Endometrium (tissue), 2 donors: ENCODE results near the gene ILRUN.
"Not testable (repeated sequence)": the region's sequence is repeated elsewhere in the genome, so short reads cannot be mapped to it uniquely, and the experiment has no call there.

Experiments
- FAIRE-seq: peaks from 2 replicates; lab custom pipeline; 2012; peaks lifted over from hg19 to GRCh38; lab: Jason Lieb, UNC
- donor health status: control.
- donor health status: control.

The ILRUN gene

DNA sequence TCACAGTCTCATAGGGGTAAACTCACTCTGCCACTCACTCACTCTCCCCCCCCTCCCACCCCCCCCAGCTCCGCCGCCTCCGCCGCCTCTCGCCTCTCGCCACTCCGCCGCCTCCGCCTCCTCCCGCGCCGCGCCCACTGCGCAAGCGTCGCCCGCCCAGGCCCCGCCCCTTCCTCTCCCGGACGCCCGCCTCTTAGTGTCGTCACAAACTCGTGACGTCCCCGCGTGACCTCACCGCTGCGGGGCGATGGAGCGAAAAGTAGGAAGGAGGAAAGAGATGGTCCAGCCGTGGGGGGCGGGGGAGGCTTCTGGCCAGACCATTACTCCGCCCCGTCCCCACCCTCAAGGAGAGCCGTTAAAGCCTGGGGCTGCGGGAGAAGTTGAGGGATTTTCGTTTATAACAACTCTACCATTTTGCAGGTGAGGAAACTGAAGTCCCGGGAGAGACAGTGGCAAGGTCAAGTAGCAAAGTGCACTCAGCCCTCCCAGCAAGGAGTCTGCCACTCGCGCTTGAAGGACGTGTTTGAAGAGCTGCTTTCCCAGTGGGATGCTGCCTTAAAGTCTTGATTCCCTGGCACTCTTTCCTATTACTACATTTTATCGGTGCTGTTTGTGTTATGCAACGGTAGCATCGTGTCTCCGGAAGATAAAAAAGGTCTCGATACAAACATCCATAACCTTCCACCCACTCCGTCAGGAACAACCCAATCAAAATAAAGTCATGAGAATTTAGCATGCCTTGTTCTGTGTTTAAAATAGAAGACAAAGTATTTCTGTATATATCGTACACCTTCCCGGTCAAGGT lies at the start of gene ILRUN:
Gene ILRUN (minus strand): TSS at position 29 of the 805 bp plus-strand sequence. CDS start 164 bp downstream, outside the sequence.
- no peak for FAIRE-seq

DNA sequence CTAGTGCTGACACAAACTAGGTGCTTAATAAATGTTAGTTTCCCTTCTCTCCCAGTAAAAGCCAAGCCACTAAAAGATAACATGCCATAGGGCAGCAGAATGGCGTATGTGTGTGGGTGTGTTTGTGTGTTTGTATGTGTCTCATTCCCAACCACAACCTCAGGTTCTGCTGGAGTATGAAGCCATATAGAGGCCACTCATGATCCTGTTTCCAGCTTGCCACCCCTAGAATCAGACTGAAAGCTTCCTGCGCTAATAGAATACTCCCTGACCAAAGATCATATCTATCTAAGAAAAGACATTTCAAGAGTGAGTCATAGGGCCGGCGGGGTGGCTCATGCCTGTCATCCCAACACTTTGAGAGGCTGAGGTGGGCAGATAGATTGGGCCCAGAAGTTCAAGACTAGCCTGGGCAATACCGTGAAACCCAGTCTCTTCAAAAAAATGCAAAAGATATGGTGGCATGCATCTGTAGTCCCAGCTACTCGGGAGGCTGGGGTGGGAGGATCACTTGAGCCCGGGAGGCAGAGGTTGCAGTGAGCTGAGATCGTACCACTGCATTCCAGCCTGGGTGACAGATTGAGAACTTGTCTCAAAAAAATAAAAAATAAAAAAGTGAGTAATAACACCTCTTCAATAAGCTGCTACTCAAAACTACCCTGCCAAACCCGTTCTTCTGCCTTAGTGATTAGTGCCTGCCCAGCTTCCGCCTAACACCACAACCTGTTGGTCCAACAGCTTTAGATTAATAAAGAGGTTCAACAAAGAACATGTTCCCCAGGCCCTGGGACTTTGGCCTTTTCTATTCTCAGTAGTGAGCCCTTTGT lies 48.9 kb upstream of the ILRUN start:
- no peak for FAIRE-seq

DNA sequence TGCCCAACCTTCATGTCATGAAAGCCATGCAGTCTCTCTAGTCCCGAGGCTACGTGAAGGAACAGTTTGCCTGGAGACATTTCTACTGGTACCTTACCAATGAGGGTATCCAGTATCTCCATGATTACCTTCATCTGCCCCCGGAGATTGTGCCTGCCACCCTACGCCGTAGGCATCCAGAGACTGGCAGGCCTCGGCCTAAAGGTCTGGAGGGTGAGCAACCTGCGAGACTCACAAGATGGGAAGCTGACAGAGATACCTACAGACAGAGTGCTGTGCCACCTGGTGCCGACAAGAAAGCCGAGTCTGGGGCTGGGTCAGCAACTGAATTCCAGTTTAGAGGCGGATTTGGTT lies 47.7 kb upstream of the ILRUN start:
- not testable (repeated sequence) for FAIRE-seq

DNA sequence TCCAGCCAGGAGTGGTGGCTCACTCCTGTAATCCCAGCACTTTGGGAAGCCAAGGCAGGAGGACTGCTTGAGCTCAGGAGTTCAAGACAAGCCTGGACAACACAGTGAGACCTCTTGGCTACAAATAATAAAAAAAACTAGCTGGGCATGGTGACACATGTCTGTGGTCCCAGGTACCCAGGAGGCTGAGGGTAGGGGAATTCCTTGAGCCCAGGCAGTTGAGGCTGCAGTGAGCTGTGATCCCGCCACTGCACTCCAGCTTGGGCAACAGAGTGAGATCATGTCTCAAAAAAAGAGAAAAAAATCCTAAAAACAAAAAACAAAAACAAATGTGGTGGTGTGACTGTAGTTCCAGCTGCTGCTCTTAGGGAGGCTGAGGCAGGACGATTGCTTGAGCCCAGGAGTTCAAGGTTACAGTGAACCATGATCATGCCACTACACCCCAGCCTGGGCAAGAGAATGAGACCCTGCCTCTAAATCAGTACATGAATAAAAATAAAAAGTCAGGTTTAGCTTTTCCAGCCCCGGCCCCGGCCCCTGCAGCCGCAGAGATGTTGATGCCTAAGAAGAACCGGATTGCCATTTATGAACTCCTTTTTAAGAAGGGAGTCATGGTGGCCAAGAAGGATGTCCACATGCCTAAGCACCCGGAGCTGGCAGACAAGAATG lies 47.2 kb upstream of the ILRUN start:
- no peak for FAIRE-seq

DNA sequence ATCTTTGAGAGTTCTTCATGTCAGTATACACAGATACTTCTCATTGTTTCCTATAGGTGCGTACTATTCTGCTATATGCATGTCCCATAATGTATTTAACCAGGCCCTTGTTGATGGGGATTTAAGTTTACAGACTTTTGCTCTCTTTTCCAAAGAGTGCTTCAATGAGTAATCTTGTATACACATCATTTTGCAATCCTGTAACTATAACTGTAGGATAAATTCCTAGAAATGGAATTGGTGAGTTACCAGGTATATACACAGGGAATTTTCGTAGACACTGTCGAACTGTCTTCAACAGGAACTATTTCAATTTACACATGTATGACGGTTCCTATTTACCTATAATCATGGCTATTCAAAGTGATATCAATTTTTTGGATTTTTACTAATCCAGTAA lies 45.5 kb upstream of the ILRUN start:
- no peak for FAIRE-seq

DNA sequence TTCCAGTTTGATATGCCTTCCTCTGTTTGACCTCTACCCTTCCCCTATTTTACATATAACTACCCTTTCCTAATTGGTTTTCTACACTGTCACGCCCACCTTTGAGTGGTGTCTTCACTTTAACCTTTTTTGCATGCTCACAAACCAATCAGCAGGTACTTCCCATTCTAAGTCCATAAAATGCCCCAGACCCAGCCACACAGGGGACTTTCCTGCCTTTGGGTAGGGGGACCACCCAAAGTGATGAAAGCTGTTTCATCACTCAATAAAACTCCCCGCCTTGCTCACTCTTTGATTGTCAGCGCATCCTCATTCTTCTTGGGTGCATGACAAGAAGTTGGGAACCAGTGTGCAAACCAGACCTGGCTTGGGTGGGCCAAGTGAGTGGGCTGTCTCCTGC lies 40.3 kb upstream of the ILRUN start:
- FAIRE-seq, result no peak

DNA sequence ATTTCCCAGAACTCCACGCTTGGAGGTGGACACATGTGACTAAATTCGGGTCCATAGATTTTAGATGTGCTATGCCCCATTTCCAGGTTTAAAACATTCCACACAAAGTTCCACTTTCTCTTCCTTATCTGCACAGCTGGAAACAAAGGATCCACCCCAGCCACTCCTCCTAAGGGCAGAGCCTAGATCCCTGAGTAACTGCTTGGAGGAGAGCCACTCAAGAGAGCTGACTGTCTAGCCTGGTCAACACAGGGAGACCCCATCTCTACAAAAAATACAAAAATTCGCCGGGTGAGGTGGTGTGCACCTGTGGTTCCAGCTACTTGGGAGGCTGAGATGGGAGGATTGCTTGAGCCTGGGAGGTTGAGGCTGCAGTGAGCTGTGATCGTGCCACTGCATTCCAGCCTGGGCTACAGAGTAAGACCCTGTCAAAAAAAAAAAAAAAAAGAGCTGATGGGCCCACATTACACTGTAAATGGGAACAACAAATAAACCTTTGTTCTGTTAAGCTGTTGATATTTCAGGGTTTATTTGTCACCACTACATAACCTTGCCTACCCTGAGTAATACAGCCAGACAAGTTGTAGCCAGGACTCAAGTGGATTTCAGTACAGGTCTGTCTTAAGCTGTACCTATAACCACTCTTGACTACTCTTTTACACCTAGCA lies 35.0 kb upstream of the ILRUN start:
- no peak for FAIRE-seq

DNA sequence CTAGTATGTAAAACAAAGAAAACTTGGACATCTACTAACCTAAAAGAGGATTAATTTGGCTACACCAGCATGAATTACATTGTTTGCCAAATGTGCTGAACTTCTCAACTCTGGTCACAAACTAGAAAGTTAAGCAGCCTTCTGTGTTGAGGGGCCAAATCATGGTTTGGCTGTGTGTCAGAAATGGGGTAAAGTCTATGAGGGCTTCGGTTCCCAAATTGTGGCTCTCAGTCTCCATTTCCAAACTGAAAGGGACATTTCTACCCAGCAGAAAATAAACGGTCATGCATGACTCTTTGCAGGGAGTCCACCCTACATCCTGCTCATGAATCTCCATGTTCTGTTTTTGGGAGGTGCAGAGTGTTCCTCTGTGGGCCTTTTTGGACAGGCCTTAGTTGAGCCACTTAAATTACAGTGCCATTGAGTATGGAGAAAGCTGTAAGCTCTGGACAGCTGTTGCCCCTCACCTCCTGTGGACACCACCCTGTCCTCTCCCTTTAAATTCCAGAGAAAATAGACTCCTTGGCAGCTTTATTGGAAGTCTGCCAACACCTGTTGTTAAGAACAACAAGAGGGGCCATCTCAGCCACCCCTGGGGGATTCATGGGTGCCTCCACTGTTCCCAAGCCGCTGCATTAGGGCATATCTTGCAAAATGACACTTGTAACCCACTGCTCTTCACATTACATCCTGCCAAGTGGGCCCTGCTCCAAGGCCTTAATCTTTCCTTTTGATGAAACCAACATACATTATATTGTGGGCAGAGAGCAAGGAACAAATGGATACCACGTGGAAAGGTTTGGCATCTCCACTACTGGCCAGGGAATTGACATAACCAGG lies 33.3 kb upstream of the ILRUN start:
- no peak for FAIRE-seq

DNA sequence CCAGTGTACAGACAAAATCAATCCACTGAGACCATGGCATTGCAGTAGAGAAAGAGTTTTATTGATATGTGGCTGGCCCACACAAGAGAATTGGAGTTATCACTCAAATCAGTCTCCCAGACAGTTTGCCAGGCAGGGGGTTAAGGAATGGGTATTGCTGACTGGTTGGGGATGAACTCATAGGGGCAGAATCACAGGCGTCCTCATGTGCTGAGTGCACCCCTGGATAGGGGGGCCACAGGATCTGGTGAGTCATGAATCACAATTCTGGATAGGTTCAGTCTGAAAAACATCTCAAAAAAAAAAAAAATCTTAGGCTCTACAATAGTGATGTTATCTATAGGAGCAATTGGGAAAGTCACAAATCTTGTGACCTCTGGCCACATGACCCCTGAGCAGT lies 29.5 kb upstream of the ILRUN start:
- FAIRE-seq, result no peak

DNA sequence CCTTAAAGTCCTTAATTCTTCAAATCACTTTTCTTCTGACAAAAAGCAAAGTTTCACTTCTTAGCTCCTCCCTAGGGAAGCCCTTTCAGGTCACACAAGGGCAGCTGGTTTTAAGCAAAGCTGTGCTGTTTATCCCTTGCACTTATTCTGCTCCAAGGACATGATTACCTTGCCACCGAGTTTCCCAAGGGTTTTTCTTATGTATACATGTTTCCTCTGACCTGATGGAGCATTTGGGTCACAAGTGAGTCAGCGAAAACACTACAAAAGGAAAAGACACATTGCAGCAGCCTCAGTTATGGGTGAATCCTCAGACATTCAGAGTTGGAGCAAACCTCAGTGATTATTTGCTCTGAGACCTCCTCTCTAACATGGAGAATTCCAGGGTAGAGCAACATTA lies 26.6 kb upstream of the ILRUN start:
- FAIRE-seq, result no peak

DNA sequence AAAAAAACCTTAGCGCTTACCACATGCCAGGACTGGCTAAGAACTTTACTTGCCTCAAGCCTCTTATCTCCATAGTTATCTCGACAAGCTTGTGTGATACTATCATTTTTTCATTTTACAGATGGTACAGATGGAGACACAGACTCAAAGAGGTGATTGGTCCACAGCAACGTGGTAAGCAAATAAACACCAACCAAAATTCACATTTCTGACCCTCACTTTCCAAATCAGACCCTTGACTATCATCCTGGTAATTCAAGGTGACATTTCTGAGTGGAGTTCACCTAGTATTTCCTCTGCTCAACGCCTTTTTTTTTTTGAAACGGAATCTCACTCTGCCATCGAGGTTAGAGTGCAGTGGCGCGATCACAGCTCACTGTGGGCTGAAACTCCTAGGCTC lies 25.9 kb upstream of the ILRUN start:
- FAIRE-seq, result no peak

DNA sequence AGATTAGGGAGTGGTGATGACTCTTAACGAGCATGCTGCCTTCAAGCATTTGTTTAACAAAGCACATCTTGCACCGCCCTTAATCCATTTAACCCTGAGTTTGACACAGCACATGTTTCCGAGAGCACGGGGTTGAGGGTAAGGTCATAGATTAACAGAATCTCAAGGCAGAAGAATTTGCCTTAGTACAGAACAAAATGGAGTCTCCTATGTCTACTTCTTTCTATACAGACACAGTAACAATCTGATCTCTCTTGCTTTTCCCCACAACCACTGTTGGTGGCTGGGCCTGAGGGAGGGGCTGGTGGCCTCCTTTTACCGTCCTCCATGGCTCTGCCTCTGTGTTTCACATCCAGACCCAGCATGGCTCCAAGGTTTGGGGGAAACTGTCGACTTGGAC lies 23.6 kb upstream of the ILRUN start:
- not testable (repeated sequence) for FAIRE-seq

DNA sequence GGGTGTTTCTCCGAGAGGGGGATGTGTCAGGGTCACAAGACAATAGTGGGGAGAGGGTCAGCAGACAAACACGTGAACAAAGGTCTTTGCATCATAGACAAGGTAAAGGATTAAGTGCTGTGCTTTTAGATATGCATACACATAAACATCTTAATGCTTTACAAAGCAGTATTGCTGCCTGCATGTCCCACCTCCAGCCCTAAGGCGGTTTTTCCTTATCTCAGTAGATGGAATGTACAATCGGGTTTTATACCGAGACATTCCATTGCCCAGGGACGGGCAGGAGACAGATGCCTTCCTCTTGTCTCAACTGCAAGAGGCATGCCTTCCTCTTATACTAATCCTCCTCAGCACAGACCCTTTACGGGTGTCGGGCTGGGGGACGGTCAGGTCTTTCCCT lies 23.1 kb upstream of the ILRUN start:
- FAIRE-seq, result not testable (repeated sequence)

DNA sequence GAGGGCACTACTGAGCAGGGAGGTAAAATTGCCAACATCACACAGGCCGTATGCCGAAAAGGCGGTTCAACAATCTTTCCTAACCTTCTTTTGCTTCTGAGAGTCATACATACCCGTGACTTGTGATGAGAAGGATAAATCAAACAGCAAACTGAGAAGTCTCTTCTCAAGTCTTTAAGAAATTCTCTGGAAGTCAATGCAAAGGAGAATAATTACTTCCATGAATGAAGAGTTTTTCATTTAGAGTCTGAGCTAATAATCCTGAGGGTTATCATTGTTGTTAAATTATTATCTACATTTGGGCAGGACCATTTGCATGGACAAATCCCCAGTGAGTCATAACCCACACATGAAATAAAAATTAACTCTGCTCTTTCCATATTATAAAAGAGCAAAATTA lies 22.4 kb upstream of the ILRUN start:
- FAIRE-seq, result no peak

DNA sequence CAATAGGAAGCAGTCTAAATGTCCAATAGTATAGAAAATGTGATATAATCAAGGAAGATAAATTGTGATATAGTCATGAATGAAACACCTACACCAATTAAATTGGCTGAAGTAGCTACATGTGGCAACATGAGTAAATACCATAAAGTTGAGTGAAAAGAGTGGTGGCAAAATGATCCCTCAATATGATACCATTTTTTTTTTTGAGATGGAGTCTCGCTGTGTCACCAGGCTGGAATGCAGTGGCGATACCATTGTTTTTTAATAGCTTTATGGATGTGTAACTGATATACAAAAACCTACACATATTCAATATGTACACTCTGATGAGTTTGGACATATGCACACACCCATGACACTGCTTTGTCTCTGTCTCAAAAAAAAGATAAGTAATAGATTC lies 20.9 kb upstream of the ILRUN start:
- no peak for FAIRE-seq

DNA sequence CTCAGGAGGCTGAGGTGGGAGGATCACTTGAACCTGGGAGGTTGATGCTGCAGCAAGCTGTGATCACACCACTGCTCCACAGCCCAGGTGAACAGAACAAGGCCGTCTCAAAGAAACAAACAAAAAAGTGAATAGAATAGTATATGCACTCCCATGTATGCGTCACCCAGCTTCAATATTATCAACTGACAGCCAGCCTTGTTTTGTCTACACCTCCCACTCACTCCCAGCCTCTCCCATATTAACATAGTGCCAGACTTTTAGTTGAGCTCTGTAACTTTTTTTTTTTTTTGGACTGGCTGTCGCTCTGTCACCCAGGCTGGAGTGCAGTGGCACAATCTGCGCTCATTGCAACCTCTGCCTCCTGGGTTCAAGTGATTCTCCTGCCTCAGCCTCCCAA lies 18.1 kb upstream of the ILRUN start:
- FAIRE-seq, result no peak

DNA sequence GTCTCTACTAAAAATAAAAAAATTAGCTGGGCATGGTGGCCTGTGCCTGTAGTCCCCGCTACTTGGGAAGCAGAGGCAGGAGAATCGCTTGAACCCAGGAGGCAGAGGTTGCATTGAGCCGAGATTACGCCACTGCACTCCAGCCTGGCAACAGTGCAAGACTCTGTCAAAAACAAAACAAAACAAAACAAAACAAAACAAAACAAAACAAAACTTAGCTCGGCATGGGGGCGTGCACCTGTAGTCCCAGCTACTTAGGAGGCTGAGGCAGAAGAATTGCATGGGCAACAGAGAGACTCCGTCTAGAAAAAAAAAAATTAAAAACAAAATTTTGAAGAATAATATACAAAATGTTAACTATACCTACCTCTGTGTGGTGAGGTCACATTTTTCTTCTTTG lies 16.3 kb upstream of the ILRUN start:
- not testable (repeated sequence) for FAIRE-seq

DNA sequence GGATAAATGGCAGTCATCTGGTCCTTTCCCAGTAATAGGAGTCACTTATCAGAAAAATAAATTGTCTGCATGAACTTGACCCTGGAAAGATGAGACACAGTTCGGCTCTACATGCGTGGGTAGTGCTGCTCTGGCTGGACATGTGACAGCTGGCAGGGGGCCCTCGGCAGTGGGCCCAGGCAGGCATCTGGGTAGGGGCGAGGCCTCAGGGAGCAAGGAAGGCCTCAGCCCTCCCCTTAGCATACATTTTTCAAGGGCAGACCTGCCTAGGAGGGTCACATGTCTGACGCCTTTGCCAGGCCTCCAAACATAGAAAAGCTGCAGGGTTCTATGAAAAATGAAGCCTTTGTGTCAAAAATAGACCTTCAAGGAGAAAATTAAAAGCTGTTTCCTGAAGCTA lies 12.8 kb upstream of the ILRUN start:
- no peak for FAIRE-seq

DNA sequence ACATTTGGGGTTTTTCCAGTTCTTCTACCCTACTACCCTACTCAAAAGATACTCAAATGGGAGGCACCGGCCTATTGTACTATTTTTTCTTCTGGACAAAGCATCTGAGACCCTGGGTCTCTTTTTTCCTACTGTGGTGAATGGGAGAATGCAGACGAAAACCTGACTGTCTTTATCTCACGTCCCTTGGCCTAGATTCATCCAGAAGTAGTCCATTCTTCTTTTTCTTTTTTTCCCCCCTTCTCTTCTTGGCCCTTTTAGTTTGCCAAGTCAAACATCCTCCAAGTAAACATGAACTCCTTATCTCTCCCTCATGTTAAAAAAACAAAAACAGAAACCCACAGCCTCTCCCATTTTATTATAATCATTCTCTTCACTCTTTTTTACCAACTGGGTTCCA lies 8.7 kb upstream of the ILRUN start:
- FAIRE-seq, result no peak

DNA sequence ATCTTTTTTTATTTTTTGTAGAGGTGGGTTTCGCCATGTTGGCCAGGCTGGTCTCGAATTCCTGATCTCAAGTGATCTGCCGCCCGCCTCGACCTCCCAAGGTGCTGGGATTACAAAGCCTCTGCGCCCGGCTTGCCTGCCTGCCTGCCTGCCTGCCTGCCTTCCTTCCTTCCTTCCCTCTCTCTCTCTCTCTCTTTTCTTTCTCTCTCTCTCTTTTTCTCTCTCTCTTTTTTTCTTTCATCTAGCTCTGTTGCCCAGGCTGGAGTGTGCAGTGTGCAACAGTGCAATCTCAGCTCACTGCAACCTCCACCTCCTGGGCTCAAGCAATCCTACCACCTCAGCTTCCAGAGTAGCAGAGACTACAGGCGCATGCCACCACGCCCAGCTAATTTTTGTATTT lies 4.6 kb upstream of the ILRUN start:
- no peak for FAIRE-seq

DNA sequence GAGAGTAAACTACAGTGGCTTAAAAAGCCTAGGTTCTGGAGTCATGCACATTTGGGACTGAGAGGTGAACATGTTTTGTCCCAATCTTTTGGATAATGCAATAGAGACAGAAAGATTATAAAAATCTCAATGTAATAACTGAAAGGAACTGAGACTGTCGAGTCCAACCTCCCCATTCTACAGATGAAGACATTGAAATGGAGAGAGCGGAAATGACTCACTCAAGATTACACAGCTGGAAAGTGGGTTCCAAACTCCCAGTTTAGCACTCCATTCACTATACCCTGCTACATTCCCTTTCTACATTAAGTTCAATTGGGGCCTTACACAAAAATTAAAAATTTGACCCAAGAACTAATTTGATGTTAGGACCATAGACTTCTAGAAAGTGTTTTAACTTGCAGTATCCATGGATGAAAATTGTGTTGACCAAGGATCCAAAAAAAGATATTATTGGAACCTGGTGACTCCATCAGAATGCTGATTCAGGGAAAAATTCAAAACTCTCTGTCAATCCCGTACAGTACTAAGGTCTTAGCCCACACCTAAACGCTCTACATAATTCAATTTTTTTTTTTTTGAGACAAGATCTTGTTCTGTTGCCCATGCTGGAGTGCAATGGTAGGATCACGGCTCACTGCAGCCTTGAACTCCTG lies 1.5 kb upstream of the ILRUN start:
- no peak for FAIRE-seq
